Stimulated activated CD8-positive, alpha-beta memory T cell treated with anti-CD3 and anti-CD28 coated beads, Interleukin-7, amount 100 ng/mL, for 48 hours (primary cell): ENCODE results near the gene FAR1.

ENCODE experiments used
- DNase-seq, 2 donors: peaks; one replicate each; pipeline ENCODE4 v3.0.0-alpha.2; 2020; ENCODE audit warnings: low read depth in 1 of 2; ENCODE audit errors: extremely low read depth in 1 of 2

Gene FAR1

DNA sequence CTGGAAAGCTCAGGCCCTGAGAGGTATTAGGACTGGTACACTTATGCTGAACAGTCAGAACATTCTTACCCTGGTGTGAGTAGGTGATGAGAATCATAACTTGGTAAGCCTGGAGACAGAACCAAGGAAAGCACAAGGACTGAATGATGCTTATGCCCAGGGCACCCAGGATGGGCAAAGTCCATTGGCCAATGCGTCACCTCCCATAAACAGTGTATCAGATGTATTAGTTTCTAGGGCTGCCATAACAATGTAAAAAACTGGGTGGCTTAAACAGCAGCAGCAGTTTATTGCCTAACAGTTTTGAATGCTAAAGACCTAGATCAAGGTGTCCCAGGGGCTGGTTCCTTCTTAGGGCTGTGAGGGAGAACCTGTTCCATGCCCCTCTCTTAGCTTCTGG, 107.0 kb downstream of the FAR1 start:
- no peak for DNase-seq

DNA sequence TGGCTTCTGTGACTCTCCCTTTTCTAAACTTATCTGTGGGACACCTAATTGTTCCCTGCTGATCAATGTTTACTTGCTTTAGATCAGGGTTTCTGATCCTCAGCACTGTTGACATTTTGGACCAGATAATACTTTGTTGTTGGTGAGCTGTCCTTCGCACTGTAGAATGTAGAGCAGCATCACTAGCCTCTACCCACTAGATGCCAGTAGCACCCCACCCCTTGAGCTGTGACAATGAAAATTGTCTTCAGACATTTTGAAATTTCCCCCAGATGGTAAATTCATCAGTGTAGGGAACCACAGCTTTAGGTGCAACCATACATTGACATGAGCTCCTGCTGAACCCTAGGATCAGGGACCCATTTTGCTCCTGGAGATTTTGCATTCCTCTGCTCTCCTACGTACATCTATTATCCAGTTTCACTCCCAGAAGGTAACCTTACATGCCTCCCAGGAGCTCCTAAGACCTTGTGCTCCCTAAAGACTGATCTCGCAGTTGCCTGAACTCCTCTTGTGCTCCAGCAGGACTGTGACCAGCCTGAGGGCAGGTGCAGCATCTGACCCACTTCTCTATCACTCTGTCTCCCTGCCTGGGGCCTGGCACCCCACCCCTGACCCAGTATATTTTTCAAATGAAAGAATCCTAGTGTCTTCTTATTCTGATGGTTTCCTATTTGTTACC, 107.8 kb downstream of the FAR1 start:
- DNase-seq, result no peak

DNA sequence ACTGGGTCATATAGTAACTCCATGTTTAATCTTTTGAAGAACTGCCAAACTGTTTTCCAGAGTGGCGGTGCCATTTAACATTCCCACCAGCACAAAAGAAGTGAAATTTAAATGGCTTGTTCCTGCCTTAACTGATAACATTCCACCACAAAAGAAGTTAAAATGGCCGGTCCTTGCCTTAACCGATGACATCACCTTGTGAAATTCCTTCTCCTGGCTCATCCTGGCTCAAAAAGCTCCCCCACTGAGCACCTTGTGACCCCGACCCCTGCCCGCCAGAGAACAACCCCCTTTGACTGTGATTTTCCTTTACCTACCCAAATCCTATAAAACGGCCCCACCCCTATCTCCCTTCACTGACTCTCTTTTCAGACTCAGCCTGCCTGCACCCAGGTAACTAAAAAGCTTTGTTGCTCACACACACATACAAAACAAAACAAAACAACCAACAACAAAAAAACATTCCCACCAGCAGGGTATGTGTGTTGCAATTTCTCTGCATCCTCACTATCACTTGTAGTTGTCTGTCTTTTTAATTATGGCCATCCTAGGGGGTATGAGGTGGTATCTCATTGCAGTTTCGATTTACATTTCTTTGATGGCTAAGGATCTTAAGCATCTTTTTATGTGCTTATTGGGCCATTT, 109.0 kb downstream of the FAR1 start:
- no peak for DNase-seq

DNA sequence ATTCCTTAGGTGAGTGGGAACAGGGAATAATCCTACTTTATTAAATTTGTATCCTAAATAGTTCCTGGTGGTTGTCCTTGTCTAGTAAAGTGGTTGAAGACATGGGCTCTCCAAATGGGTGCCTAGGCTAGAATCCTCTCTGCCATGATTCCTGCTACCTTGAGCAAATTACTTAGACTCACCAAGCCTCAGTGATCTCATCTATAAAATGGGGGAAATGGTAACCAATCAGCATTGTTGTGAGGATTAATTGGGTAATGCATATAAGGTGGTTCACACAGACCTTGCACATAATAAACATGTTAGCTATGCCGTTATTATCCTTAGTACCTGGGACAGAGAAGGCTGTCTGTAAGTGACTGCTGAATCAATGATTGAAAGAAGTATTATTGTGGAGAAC, 109.9 kb downstream of the FAR1 start:
- no peak for DNase-seq

DNA sequence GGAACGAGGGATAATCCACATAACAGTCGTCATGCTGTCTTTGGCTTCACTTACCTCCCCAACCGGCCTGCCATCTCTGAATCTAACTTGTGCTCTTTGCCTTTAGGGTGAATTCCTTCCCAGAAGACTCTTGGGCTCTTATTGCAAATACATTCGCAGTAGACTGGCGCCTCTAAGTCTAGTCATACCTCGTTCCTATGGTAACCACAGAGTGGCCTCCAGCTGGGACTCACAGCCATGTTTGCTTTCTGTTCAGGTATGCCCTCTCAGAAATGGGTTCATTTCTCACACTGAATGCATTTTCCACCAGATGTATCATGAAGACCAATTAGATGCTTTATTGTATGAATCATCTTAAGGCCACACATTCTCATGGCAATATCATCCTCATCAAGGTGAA, 112.7 kb downstream of the FAR1 start:
- no peak for DNase-seq
